Astrocyte of the spinal cord (primary cell): ENCODE measurements around the gene SNCA.

ENCODE experiments used
- DNase-seq: peaks from one replicate; pipeline ENCODE4 v3.0.0; 2011; ENCODE audit warnings: low read depth, low spot score
- H3K4me3 ChIP-seq: 2 replicates; pipeline ENCODE4 v1.5.1; 2011; ENCODE audit warnings: low read depth, mild to moderate bottlenecking, low read length, moderate library complexity
- in situ Hi-C: cut with HindIII; loops from 2 replicates; pipeline ENCODE4 v1.10.0; 2017; ENCODE audit warnings: low sequenced_read_pairs
- TF ChIP-seq, protein P1 (sequence below): IDR thresholded peaks from 2 replicates; pipeline ENCODE4 v1.5.1; 2012; ENCODE audit warnings: low read depth, mild to moderate bottlenecking, low read length, inconsistent platforms

Gene SNCA

GRCh38 chr4:89700766-89701423 is 136.1 kb downstream of the SNCA start:
- in situ Hi-C loops: no loop called here
- H3K4me3 ChIP-seq: no peak overlapping the region
- TF ChIP-seq, protein P1, sequence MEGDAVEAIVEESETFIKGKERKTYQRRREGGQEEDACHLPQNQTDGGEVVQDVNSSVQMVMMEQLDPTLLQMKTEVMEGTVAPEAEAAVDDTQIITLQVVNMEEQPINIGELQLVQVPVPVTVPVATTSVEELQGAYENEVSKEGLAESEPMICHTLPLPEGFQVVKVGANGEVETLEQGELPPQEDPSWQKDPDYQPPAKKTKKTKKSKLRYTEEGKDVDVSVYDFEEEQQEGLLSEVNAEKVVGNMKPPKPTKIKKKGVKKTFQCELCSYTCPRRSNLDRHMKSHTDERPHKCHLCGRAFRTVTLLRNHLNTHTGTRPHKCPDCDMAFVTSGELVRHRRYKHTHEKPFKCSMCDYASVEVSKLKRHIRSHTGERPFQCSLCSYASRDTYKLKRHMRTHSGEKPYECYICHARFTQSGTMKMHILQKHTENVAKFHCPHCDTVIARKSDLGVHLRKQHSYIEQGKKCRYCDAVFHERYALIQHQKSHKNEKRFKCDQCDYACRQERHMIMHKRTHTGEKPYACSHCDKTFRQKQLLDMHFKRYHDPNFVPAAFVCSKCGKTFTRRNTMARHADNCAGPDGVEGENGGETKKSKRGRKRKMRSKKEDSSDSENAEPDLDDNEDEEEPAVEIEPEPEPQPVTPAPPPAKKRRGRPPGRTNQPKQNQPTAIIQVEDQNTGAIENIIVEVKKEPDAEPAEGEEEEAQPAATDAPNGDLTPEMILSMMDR: no peak
- DNase-seq: no peak

- no peak overlapping the region for H3K4me3 ChIP-seq
- DNase-seq: no peak
- in situ Hi-C loops: no loop called here
- TF ChIP-seq, protein P1: no peak
Measured at GRCh38 chr4:89685690-89686089, 151.3 kb downstream of the SNCA start.

DNA sequence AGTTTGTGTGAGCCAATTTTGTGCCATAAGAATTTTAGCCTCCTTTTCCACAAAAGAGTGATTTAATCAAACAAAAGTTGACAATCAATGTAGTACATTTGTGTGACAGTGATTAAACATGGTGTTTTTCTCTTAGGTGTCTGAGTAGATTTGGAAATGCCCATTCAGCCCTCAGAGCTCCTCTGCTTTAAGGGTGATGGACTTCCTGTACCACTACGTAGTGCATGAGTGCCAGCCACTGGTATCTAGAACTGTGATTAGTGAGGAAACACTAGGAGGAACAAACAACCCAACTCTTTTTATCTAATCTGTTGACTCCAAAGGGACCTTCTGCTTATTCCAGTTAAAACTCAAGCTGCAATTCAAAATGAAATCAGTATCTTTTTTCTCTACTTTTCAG is 151.7 kb downstream of the SNCA start:
- TF ChIP-seq, protein P1: no peak
- no peak overlapping the region for H3K4me3 ChIP-seq
- in situ Hi-C loops: no loop called here
- no peak for DNase-seq

DNA sequence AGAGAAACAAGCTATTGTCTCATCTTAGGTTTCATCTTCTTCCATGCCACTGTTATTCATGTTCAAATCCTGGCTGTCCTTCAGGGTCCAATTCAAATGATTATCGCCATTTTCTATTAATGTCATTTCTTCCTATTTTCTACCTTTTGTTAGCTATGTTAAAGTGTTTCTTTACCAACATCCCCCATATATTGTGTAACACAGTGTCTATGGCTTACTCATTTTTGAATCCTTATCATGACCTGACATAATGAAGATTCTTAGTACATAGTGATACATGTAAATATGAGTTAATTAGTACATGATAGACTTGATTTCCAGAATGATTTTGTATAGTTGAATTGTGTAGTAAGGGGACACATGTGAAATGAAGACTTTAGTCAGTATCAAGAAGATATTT is 152.4 kb downstream of the SNCA start:
- no peak overlapping the region for H3K4me3 ChIP-seq
- in situ Hi-C loops: no loop called here
- no peak for DNase-seq
- TF ChIP-seq, protein P1: no peak

GRCh38 chr4:89682808-89683207 is 154.2 kb downstream of the SNCA start:
- DNase-seq: no peak
- in situ Hi-C loops: no loop called here
- no peak overlapping the region for H3K4me3 ChIP-seq
- TF ChIP-seq, protein P1: no peak

- no peak overlapping the region for H3K4me3 ChIP-seq
- DNase-seq: no peak
- TF ChIP-seq, protein P1: no peak
- in situ Hi-C loops: no loop called here
Measured at GRCh38 chr4:89681671-89682070, 155.3 kb downstream of the SNCA start.
